CD4-positive, alpha-beta T cell treated with Interleukin-17A for 4 hours (primary cell): ENCODE data around the gene BLOC1S3.

Experiments used
- DNase-seq: peaks from one replicate; pipeline ENCODE4 v3.0.0-alpha.2; 2020; ENCODE audit warnings: mixed read lengths

Gene BLOC1S3, protein sequence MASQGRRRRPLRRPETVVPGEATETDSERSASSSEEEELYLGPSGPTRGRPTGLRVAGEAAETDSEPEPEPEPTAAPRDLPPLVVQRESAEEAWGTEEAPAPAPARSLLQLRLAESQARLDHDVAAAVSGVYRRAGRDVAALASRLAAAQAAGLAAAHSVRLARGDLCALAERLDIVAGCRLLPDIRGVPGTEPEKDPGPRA

DNA sequence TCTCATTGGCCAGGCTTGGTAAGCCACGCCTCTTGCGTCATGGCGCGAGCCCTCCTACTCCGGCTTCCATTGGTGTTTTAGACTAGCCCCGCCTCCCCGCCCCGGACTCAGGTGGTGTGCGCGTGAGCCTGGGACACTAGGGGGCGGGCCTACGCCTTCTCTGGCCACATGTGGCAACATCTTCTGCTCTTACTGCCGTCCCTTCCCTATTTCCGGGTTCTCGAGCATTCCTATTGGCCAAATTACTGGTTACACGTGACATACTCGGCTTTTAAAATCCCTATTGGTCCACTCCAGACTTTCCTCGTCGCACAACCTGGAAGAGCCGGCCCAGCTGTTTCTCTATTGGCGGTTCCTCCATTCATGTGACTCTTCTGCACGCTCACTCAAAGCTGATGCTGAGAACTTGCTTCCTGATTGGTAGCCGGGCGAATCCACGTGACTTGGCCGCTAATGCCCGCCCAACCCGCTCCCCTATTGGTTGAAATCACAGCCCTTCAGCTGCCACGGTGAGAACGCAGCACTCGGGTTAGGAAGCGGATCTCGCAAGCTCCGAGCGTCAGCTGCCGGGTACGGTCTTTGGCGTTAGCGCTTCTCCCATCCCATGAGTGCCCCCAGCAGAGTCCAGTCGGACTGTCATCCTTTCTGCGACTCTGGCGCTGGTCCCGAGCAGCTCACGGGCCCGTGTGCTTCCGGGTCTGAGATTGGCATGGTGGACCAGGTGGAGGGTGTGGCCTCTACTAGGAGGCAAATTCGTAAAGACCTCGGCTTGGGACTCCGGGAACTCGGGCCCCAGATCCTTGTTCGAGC, at the start of gene BLOC1S3:
Gene BLOC1S3, plus strand, starts transcription at position 523 of the 810 bp plus-strand sequence. CDS start 513 bp downstream, outside the sequence.
- peak; percentile 100 for DNase-seq

DNA sequence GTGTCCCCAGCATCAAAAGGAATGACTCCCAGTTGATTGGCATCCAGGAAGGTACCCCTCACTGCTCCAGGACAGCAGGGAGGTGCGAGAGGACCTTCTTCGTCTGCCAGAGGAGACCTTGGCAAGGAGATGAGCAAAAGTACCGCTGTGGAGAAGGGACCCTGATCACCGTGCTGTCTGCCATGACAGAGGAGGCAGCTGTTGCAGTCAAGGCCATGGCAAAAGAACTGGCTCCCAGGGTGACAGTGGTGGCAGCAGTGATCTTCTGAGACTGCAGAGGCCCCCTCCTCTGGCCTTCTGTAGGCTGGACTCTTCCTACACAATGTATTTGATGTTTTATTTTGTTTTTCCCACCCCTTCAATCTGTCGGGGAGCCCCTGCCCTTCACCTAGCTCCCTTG, 49.8 kb upstream of the BLOC1S3 start:
- no peak for DNase-seq

DNA sequence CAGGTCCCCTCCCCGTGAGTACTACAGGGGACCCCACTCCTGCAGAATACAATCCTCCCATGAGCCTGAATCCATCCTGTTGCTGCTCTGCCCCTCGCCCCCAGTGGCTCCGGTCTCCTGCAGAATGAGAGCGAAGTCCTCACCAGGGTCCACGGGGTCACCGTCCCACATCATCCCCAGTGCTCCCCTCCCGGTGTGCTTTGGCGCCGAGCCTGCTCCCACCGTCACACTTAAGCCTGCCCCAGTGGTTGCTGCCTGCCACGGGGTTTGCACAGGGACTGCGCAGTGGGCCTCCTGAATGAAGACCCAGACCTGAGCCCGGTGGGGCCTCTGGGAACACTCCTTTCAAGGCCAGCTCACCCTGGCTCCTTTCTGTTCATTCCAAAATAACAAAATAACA, 48.3 kb upstream of the BLOC1S3 start:
- no peak for DNase-seq

DNA sequence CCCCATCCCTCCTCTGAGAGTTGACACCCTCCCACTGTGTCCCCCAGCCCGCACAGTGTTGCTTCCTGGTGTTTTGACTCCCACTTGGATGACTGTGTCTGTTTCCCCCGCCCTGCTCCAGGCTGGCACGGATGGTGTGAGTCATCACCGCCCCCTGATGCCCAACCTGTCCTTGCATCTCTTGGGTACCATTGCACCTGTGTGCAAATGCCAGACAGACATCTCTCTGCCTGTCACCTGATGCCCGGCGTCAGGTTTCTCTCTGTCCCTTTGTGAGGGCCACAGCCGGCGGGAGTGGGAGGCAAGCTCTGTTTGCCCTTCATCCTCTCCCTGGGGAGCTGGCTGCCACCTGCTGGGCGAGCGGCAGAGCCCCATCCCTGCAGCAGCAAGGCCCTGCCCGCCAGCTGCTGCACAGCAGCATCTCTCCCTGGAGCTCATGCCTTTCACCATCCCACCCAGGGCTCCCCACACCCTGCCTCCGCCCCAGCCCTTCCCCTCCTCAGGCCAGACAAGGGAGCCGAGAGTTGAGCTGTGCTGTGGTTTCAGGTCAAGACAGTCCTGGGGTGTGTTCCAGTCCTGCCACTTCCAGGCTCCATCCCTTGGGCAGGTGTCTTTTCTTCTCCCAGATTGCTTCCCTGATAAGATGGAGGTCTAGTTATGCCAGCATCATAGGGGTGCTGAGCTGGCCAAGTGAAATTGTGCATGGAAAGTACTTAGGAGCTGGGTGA, 47.5 kb upstream of the BLOC1S3 start:
- DNase-seq: no peak

DNA sequence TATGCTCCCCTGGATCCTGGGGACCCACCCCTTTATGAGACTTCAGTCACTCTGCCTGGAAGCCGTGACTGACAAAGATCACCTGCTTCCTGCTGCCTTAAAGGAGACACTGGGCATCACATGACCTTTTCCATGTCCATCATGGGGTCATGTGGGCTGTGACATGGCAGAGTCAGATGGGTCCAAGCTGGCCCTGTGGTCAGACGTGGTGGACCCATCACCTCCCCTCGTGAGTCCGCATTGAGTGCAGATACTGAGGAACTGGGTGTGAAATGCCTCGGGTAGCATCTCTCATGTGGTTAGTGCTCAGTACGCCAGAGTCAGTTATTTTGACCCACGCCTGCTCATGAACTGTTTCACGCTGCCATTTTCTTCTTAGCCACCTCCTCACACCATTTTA, 44.9 kb upstream of the BLOC1S3 start:
- DNase-seq: no peak

DNA sequence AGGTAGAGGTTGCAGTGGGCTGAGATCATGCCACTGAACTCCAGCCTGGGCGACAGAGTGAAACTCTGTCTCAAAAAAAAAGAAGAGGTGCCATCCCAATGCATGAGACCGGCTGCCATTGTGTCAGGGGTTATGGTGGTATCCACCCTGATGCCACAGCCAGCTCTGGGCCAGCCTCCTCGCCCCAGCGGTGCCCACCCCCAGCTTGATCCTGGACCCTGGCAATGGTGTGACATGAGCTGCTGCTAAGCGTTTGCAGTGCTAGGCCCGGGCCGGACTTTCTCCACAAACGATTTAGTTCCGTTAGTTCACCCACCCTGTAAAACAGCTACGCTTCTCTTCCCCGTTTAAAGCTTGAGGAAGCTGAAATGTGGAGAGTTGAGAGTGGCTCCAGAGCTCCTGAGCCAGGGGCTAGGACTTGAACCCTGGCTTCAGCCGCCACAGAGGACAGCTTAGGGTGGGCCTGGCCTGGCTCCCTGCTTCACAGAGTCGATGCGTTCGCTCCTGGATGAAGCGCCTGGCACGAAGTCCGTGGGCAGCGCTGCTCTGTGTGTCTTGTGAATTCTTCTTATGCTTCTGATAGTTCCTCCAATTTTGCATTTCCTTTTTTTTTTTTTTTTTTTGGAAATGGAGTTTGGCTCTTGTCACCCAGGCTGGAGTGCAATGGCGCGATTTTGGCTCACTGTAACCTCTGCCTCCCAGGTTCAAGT, 43.3 kb upstream of the BLOC1S3 start:
- DNase-seq: no peak

DNA sequence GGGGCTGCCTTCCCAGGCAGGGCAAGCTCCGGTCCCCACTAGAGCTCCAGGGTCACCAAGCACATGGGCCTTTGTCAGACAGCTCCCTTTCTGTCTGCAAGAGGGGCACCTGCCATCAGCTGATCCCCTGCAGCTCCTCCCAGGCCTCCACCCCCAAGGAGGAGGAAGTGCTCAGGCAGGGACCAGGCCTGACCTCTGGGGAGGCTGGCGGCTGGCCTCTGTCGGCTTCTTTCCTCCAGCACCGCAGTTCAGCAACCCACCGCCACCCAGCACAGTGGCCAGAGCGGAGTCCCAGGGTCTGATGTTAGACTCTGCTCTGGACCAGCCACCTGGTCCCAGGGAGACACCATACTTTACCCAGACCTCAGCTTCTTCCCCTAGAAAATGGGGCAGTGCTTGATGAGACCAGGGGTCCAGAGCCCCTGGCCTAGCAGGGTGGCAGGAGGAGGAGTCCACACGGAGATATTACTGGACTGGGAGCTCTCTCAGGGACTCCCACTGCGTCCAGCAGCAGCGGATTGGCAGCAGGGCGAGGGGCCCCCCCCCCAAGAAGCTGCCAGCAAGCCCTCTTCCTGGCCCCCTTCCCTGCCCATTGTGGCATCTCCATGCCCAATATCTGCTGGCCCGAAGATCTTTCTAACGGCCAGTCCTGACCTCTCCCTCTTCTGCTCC, 41.9 kb upstream of the BLOC1S3 start:
- DNase-seq: no peak

DNA sequence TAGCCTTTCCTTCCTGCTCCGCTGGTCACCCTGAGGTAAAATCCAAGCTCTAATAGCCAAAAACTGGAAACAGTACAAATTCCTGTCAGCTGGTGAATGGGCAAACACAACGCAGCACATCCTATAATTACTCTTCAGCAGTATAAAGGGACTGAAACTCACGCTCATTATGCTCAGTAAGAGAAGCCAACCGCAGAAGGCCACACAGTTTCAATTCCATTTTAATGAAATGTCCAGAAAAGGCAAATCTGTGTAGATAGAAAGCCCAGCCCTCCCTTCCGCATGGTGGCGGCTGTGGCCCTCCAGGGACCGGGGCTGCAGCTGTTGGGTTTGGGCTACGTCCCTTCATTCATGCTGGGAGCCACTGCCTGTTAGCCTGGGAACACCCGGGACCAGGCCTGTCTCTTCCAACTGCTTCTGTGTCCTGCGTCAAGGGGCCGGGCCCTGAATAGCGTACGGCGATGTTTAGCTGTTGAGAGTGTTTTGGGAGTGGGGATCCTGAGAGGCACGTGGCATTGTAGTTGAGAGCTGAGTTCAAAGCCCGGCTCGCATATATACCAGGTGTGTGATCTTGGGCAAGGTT, 41.3 kb upstream of the BLOC1S3 start:
- DNase-seq: no peak

DNA sequence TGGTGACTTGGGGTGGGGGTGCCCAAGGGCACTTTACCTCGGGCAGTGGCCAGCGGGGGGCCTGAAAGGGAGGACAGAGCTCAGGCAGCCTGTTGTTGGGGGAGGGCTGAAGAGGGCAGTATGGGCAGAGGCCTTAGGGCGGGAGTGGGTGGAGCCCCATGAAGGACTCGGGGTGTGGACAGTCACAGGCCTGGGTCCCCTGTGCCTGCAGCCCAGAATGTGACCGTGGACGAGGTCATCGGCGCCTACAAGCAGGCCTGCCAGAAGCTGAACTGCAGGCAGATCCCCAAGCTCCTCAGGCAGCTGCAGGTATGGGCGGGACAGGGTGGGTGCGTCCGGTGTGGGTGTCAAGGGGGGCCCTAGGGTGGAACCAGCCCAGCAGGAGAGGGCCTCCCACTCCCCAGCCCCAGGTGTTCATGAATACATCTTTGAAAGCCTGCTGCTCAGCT, 40.3 kb upstream of the BLOC1S3 start:
- DNase-seq: no peak

DNA sequence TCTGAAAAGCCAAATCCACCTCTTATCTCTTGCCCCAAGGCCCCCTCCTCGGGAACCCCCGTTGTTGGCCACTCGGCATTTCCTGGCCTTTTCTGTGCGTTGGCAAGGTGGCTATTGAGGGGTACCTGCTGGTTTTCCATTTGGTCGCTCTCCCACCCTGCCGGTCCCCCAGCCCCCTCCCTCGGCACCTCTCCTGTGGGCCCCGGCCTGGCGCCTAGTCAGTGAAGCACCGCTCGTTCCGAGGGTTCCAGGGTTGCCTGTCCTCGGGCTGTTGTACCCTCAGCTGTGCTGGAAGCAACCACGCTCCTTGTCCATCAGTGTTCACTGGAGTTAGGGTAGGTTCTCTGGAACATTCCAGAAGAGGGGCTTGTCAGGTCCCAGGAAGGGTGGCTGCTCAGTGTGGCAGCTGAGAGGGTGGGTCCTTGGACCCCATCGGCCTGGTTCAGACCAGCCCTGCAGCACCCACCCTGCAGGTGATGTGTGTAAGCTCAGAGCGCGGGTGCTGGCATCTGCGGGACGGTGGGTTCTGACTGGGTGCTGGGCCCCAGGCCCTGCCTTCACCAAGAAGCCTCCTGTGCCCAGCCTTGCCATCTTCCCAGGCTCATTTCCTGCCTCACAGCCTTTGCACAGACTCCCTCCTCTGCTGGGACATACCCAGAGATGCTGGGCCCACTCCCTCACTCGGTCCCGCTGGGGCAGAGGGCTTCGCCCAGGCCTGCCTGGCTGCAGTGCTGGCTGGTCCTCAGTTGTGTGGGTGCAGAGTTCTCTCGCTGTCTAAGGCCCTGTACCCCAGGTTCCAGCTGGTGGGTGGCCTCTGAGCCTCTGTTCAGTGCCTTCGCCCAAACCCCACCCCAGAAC, 39.1 kb upstream of the BLOC1S3 start:
- no peak for DNase-seq

DNA sequence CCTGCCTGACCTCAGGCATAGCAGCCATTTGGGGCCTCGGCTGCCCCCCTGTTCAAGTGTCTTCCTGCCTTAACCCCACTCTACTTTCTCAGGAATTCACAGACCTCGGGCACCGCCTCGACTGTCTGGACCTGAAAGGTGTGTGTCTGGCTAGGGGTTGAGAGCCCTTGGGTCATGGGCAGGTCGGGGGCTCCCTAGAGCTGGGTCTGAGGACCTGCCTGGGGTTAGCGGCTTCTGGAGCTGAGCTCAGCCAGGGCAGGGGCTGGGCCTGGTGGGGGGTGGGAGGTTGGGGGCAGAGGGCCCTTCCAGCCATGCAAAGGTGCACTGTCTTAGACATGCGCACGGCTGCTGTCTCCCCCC, 38.5 kb upstream of the BLOC1S3 start:
- no peak for DNase-seq

DNA sequence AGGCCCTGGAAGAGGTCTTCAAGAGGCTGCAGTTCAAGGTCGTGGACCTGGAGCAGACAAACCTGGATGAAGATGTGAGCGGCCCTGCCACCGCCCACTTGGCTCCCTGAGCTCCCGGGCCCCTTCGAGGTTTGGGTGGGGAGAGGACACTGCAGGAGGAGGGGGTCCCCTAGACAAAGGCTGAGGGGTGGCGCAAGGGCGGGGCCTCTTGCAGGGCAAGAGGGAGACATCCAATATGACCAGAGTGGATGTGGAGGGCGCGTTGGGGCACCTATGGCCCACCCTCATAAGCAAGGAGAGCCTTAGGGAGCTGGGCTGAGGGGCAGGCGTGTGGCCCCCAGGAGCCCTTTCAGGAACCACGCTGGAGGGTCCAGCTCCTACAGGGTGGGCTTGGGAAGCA, 38.1 kb upstream of the BLOC1S3 start:
- DNase-seq: no peak

DNA sequence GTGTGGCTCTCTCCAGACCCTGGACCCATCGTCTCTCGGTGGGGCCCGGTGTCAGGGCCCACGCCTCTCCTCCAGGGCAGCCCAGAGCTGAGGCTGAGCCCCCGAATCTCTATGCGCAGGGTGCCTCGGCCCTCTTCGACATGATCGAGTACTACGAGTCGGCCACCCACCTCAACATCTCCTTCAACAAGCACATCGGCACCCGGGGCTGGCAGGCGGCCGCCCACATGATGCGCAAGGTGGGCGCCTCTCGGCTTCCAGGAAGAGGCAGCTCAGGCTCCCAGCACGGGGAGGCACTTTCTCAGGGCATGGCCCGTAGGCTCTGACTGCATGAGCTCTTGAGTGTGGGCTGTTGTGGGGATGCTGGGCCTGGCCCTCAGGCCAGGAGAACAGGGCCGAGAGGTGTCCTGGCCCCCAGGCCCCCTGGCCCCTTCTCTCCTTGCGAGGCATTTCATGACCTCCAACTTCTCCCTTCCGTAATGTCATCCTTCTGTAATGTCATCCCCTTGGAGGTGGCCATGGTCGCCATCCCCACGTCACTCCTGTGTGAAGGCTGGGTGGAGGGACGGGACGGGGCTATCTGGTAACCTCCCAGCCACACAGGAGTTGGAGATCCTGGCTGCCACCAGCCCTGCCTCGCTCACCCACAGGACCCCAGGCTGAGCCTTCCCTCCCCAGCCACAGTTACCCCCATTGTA, 37.2 kb upstream of the BLOC1S3 start:
- no peak for DNase-seq

DNA sequence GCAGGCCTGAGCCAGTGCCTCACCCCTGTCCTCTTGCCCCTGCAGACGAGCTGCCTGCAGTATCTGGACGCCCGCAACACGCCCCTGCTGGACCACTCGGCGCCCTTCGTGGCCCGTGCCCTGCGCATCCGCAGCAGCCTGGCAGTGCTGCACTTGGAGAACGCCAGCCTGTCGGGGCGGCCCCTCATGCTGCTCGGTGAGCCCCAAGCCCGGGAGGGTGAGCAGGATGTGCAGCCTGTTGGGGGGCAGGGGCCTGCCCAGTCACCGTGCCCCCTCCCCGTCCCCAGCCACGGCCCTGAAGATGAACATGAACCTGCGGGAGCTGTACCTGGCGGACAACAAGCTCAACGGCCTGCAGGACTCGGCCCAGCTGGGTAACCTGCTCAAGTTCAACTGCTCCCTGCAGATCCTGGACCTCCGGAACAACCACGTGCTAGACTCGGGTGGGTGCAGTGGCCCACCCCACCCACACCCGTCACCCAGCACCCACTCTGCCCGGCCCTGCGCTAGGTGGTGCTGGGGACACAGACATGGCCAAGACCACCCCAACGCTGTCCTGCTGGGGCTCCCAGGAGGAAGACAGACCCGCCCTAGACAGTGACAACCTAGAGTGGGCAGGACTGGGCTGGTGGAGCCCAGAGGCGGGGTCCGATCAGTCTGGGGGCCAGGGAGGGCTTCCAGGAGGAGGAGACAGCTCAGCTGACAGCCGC, 36.4 kb upstream of the BLOC1S3 start:
- no peak for DNase-seq

DNA sequence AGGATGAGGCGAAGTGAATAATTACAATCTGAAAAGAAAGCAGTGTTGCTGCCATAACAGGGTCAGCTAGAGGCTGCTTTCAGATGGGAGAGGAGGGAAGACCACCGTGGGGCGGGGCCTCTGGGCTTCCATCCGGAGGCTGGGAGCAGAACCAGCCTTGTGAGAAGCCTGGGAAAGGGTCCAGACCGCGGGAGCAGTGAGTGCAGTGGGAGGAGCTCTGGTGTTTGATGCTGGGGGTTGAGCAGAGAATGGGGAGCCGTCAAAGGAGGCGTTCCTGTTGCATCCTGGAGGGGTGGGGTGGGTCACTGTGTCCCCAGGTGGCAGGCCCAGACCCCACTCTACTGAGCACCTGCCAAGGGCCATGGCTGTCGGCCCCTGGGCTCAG, 35.9 kb upstream of the BLOC1S3 start:
- DNase-seq: no peak

DNA sequence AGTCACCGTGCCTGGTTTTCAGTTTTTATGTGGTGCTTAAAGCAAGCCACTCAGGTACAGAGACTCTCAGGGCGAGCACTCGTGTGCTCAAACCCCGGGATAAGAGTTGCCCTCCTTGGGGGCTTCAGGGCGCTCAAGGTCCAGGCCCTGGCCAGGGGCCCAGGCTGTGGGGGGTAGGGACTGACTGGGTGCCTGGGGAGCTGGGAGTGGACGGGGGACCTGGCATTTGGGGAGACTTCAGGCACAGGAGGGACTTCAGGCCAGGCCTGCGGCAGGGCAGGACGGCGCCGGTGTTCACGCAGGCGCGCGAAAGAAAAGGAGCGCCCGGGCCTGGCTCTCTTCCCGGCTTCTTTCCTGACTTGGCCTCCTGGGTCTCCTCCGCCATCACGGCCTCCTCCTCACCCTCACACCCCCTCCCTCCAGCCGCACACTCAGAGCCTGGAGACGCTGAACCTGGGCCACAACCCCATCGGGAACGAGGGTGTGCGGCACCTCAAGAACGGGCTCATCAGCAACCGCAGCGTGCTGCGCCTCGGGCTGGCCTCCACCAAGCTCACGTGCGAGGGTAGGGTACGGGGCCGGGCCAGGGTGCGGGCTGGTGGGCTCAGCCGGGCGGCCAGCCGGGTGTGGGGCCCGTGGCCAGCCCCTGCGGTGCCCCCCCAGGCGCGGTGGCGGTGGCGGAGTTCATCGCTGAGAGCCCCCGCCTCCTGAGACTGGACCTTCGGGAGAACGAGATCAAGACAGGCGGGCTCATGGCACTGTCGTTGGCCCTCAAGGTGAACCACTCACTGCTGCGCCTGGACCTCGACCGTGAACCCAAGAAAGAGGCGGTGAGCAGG, 33.9 kb upstream of the BLOC1S3 start:
- DNase-seq: no peak

DNA sequence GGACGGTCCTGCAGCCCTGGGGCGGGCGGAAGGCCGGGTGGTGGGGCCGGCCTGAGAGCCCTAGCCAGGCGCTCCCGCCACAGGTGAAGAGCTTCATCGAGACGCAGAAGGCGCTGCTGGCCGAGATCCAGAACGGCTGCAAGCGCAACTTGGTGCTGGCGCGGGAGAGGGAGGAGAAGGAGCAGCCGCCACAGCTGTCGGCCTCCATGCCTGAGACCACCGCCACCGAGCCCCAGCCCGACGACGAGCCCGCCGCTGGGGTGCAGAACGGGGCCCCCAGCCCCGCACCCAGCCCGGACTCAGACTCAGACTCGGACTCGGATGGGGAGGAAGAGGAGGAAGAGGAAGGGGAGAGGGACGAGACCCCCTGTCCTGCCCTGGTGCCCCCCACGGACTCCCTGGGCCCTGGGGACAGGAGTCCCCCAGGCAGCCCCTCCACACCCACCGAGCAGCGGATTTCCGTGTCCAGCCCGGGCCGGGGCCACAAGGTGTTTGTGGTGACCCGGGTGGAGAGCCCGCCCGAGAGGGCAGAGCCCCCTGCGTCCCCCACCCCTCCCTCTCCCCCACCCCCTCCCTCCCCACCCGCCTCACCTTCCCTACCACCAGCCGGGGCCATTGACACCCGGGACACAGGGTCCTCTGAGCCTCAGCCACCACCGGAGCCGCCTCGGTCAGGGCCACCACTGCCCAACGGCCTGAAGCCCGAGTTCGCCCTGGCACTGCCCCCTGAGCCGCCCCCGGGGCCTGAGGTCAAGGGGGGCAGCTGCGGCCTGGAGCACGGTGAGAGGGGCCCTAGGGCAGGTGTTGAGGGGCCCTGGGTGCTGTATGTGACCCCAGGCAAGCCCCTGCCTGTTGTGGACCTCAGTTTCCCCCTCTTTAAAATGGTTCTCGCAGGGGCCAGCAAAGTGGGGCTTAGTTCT, 33.1 kb upstream of the BLOC1S3 start:
- DNase-seq: no peak

DNA sequence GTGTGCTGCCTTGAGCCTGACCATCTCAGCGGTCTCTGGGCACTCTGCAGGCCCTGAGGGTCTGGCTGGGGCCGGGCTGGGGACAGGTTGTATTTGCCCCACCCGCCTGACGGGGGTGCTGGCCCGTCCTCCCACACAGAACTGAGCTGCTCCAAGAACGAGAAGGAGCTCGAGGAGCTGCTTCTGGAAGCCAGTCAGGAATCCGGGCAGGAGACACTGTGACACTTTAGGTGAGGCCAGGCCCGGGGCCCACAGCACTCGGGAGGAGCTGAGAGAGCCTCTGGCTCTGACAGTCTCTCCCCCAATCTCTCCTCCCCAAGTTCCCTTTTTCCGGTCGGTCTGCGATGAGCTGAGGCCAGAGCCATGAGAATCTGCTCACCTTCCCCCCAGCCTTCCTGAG, 32.3 kb upstream of the BLOC1S3 start:
- no peak for DNase-seq
